K562 (cell line): ENCODE data around the gene INSR. TPM values are rescaled to one million over a fixed set of nuclear protein-coding genes. Genes with fewer than 3 reads are reported as not detected.

Source experiments
- ATAC-seq: fragments of 200-7000 bp; cut with Tn5 transposase; 3 replicates; pipeline ENCODE4 v1.9.1; 2020; ENCODE audit warnings: moderate library complexity
- BruUV-seq: library from RNA; stranded (reverse); fragments of 400-500 nt; replicated peaks from 2 replicates; lab custom pipeline; 2021; lab: Mats Ljungman, UMichigan
- CTCF ChIA-PET: fragments of 300-600 bp; formaldehyde crosslinking; extraction: SDS; loops from one replicate; lab custom pipeline; 2021; ENCODE audit warnings: low intra/inter-chr PET ratio; lab: Yijun Ruan, JAX
- POLR2A ChIA-PET: fragments of 300-600, 350-650 bp; sonication (Branson Sonifier 250); formaldehyde crosslinking; extraction: SDS; loops from one replicate; lab custom pipeline; 2021; ENCODE audit warnings: antibody characterized with exemption, inconsistent platforms; lab: Yijun Ruan, JAX
- DNase-seq, 4 experiments: peaks; one replicate each; pipeline versions ENCODE4 v3.0.0 to v3.0.0-alpha.2; 2011 to 2018; ENCODE audit warnings: low spot score in 3 of 4, mixed read lengths in 3 of 4; ENCODE audit errors: extremely low read depth in 1 of 4
- FAIRE-seq: peaks from 2 replicates; lab custom pipeline; 2011; peaks lifted over from hg19 to GRCh38; lab: Jason Lieb, UNC
- H2AFZ ChIP-seq: 2 replicates; pipeline ENCODE4 v1.6.0; 2011; ENCODE audit warnings: low read depth, low read length, control low read depth, inconsistent platforms
- H3K27ac ChIP-seq: fragments of 200-600 bp; 3 replicates; pipeline ENCODE4 v1.8.0; 2011; ENCODE audit warnings: low read depth, mild to moderate bottlenecking, control low read depth, inconsistent platforms, low read length, moderate library complexity, mixed read lengths; ENCODE audit errors: extremely low read depth
- H3K27me3 ChIP-seq, 2 experiments: fragments of 300-600 bp in 1 of 2; 2 replicates in 1 of 2; 3 replicates in 1 of 2; pipeline versions ENCODE4 v1.6.0 to v1.8.0; 2011; ENCODE audit warnings: inconsistent platforms in 2 of 2, low read length in 2 of 2, mild to moderate bottlenecking in 1 of 2, mixed read lengths in 1 of 2, moderate library complexity in 1 of 2; ENCODE audit not compliant: control insufficient read depth in 2 of 2, insufficient read depth in 2 of 2
- H3K36me3 ChIP-seq: fragments of 300-600 bp; 3 replicates; pipeline ENCODE4 v1.8.0; 2011; ENCODE audit warnings: mild to moderate bottlenecking, low read length, inconsistent platforms; ENCODE audit not compliant: control insufficient read depth, insufficient read depth
- H3K4me1 ChIP-seq, 2 experiments: fragments of 200-600 bp in 1 of 2; replicated peaks in 1 of 2; 2 replicates in 1 of 2; 3 replicates in 1 of 2; pipeline versions ENCODE4 v1.5.1 to v1.8.0; 2011; ENCODE audit warnings: inconsistent platforms in 2 of 2, low read length in 2 of 2, mild to moderate bottlenecking in 1 of 2, mixed read lengths in 1 of 2, moderate library complexity in 1 of 2; ENCODE audit not compliant: control insufficient read depth in 2 of 2, insufficient read depth in 2 of 2
- H3K4me2 ChIP-seq: 2 replicates; pipeline ENCODE4 v1.6.1; 2011; ENCODE audit warnings: low read length, control low read depth, inconsistent platforms, mixed read lengths; ENCODE audit not compliant: insufficient read depth
- H3K4me3 ChIP-seq: fragments of 200-600 bp; sonication (generic), shearing (Covaris generic); 2 replicates; pipeline ENCODE4 v1.5.1; 2016; ENCODE audit warnings: control low read depth, inconsistent platforms
- H3K79me2 ChIP-seq: fragments of 200-600 bp; 3 replicates; pipeline ENCODE4 v1.8.0; 2011; ENCODE audit warnings: low read length, inconsistent platforms; ENCODE audit not compliant: control insufficient read depth, insufficient read depth
- H3K9ac ChIP-seq, 2 experiments: 2 replicates each; pipeline versions ENCODE4 v1.6.0 to v1.6.1; 2011; ENCODE audit warnings: low read depth in 2 of 2, low read length in 2 of 2, control low read depth in 1 of 2, inconsistent platforms in 1 of 2, mild to moderate bottlenecking in 1 of 2, mixed read lengths in 1 of 2; ENCODE audit not compliant: insufficient read depth in 1 of 2
- H3K9me1 ChIP-seq: one replicate; pipeline ENCODE4 v1.6.0; 2011; ENCODE audit warnings: inconsistent platforms, mild to moderate bottlenecking, low read length, moderate library complexity; ENCODE audit not compliant: control insufficient read depth, insufficient read depth
- H3K9me3 ChIP-seq: replicated peaks from 2 replicates; pipeline ENCODE4 v1.5.1; 2011; ENCODE audit warnings: low read depth, low read length, inconsistent platforms; ENCODE audit not compliant: control insufficient read depth, insufficient read depth
- H4K20me1 ChIP-seq: replicated peaks from 2 replicates; pipeline ENCODE4 v1.6.1; 2011; ENCODE audit warnings: low read length, inconsistent platforms, mixed read lengths; ENCODE audit not compliant: control insufficient read depth, insufficient read depth
- CBX8 ChIP-seq: fragments of 200-600 bp; sonication (generic); IDR thresholded peaks from 2 replicates; pipeline ENCODE4 v1.6.1; 2012; ENCODE audit warnings: borderline replicate concordance, mixed run types, low read depth, mild to moderate bottlenecking, moderate library complexity, mixed read lengths, low read length, control low read depth, inconsistent platforms; ENCODE audit not compliant: poor library complexity, severe bottlenecking; ENCODE audit errors: extremely low read depth
- KAT8 ChIP-seq: fragments of 450-650 bp; IDR thresholded peaks from 2 replicates; pipeline ENCODE4 v1.6.1; 2016; ENCODE audit warnings: low read depth, mild to moderate bottlenecking
- MYBL2 ChIP-seq, 2 experiments: fragments of 450-650 bp in 1 of 2; sonication (generic) in 1 of 2; formaldehyde crosslinking in 1 of 2; IDR thresholded peaks; 2 replicates each; pipeline versions ENCODE4 v1.6.1 to v1.8.1; 2017 to 2022; ENCODE audit warnings: borderline replicate concordance in 1 of 2, inconsistent platforms in 1 of 2, low read depth in 1 of 2, mild to moderate bottlenecking in 1 of 2, missing genetic modification reagents in 1 of 2, moderate library complexity in 1 of 2
- POLR2H ChIP-seq: IDR thresholded peaks from 2 replicates; pipeline ENCODE4 v1.6.1; 2016; ENCODE audit warnings: missing genetic modification characterization, low read depth, mild to moderate bottlenecking, control low read depth, missing compliant biosample characterization, moderate library complexity
- TEAD2 ChIP-seq: fragments of 450-650 bp; IDR thresholded peaks from 2 replicates; pipeline ENCODE4 v1.6.1; 2016; ENCODE audit warnings: missing genetic modification characterization, control low read depth, missing compliant biosample characterization
- ZNF133 ChIP-seq: fragments of 250-450 bp; sonication (Bioruptor Pico); IDR thresholded peaks from 2 replicates; pipeline ENCODE4 v1.4.0; 2020; ENCODE audit warnings: mild to moderate bottlenecking
- ZNF398 ChIP-seq: fragments of 250-450 bp; sonication (Bioruptor Pico); IDR thresholded peaks from 2 replicates; pipeline ENCODE4 v1.8.0; 2021; ENCODE audit warnings: moderate library complexity, mild to moderate bottlenecking, inconsistent platforms
- ZNF57 ChIP-seq: fragments of 450-650 bp; formaldehyde crosslinking; IDR thresholded peaks from 2 replicates; pipeline ENCODE4 v1.4.0; 2020; ENCODE audit warnings: mild to moderate bottlenecking, moderate library complexity
- WGBS: fragments of 100-300 bp; shearing (Covaris generic); methylation state at CpG from one replicate; pipeline ENCODE4 v1.1.6; 2016; ENCODE audit warnings: low coverage, mixed read lengths; ENCODE audit not compliant: insufficient coverage; ENCODE audit errors: missing lambda C conversion rate; 5-methylcytosine and 5-hydroxymethylcytosine counted together
- in situ Hi-C: fragments of 300-500 bp; cut with MboI; formaldehyde crosslinking; loops from 4 replicates; pipeline ENCODE4 v1.15.0; 2018; ENCODE audit warnings: inconsistent platforms, mixed read lengths
- intact Hi-C: fragments of 100-400 bp; cut with micrococcal nuclease; formaldehyde crosslinking; loops from 2 replicates; pipeline ENCODE4 v1.14.2; 2022
- polyA plus RNA-seq, 8 experiments: library from polyadenylated mRNA; depleted of rRNA in 4 of 8; stranded (reverse) in 5 of 8; unstranded in 3 of 8; fragments of >200 nt; fragmentation: Nextera tagmentation in 2 of 8; fragmentation: Illumina TruSeq in 1 of 8; extraction: Ambion mirVana in 2 of 8; extraction: Trizol in 1 of 8; gene quantifications; 2 replicates each; pipeline versions ENCODE4 v1.2.1 to v1.2.3, GENCODE V29; 2011 to 2014; ENCODE audit warnings: inconsistent platforms in 1 of 8, missing spikeins in 1 of 8
- total RNA-seq, 7 experiments: library from RNA; depleted of rRNA in 6 of 7; stranded (reverse); fragments of >200 nt in 6 of 7; fragmentation: Illumina TruSeq in 2 of 7; extraction: Trizol in 2 of 7; gene quantifications; 2 replicates each; pipeline versions ENCODE4 v1.2.1 to v1.2.3, GENCODE V29; 2011 to 2021; ENCODE audit warnings: low replicate concordance in 1 of 7

The INSR gene
- total and polyA plus RNA-seq, 9 of the 15 experiments (the other 6 are each of a cell fraction or from before 2014, with no cell fraction given), result 0.04 to 0.88 (median 0.41) TPM

- ChIA-PET CTCF (no interaction called here), POLR2A (no interaction called here)
- BruUV-seq, result no TSS peak
- no peak overlapping the region for H3K9ac ChIP-seq
- H3K4me1 ChIP-seq, result no peaks in the 10 kb centered on the region
- FAIRE-seq, result no peak
- H2AFZ ChIP-seq, result no peak overlapping the region
- in situ Hi-C loops, result no loop called here
- TF ChIP-seq TEAD2, result no peak
- TF ChIP-seq MYBL2 (IDR thresholded peaks at IDR 0.05; ENCODE audit: low read depth), result no peak
- TF ChIP-seq MYBL2 (CRISPR knock-in tag; IDR thresholded peaks at IDR 0.05; ENCODE audit: borderline replicate concordance), result no peak
- no peak for TF ChIP-seq ZNF57 (CRISPR knock-in tag)
- no peak for TF ChIP-seq KAT8
- no peak for TF ChIP-seq ZNF133 (CRISPR knock-in tag)
- TF ChIP-seq CBX8, result no peak
- no peak for TF ChIP-seq POLR2H (tag)
- TF ChIP-seq ZNF398 (CRISPR knock-in tag), result no peak
- no peak for ATAC-seq
- no peaks in the 10 kb centered on the region for H4K20me1 ChIP-seq
- H3K79me2 ChIP-seq, result no peaks in the 10 kb centered on the region
- intact Hi-C loops, result no loop called here
- H3K9me1 ChIP-seq, result no peaks in the 10 kb centered on the region
- H3K4me2 ChIP-seq, result no peak overlapping the region
- no peak for DNase-seq
- H3K9me3 ChIP-seq, result no peaks in the 10 kb centered on the region
- no peak overlapping the region for H3K27ac ChIP-seq
- no peak overlapping the region for H3K4me3 ChIP-seq
- no peaks in the 10 kb centered on the region for H3K36me3 ChIP-seq
- 1% methylated on average over 15 of the region's 16 CpGs for WGBS
- peaks cover 0 to 35% of the 10 kb centered on the region in 2 experiments; a peak in 2 of 5 replicates for H3K27me3 ChIP-seq
These were observed 171.5 kb downstream of the INSR start for GRCh38 chr19:7122701-7123100.
